Skin of body (tissue), 2 donors: ENCODE data around the gene AUH. TPM values are rescaled to one million over a fixed set of nuclear protein-coding genes. Genes with fewer than 3 reads are reported as not detected.
A peak's percentile ranks its signal among the peaks of the same experiment; 100 is the strongest.
"Not testable (repeated sequence)": the region's sequence is repeated elsewhere in the genome, so short reads cannot be mapped to it uniquely, and the experiment has no call there.

ENCODE experiments used
- DNase-seq: peaks from one replicate; lab custom pipeline; 2025; lab: John Stamatoyannopoulos, UW
- total RNA-seq: library from RNA; depleted of rRNA; stranded (reverse); fragments of >200 nt; gene quantifications from one replicate; pipeline ENCODE4 v1.2.3, GENCODE V29; 2014

Gene AUH, protein sequence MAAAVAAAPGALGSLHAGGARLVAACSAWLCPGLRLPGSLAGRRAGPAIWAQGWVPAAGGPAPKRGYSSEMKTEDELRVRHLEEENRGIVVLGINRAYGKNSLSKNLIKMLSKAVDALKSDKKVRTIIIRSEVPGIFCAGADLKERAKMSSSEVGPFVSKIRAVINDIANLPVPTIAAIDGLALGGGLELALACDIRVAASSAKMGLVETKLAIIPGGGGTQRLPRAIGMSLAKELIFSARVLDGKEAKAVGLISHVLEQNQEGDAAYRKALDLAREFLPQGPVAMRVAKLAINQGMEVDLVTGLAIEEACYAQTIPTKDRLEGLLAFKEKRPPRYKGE
- total RNA-seq, result 30.0 TPM

DNA sequence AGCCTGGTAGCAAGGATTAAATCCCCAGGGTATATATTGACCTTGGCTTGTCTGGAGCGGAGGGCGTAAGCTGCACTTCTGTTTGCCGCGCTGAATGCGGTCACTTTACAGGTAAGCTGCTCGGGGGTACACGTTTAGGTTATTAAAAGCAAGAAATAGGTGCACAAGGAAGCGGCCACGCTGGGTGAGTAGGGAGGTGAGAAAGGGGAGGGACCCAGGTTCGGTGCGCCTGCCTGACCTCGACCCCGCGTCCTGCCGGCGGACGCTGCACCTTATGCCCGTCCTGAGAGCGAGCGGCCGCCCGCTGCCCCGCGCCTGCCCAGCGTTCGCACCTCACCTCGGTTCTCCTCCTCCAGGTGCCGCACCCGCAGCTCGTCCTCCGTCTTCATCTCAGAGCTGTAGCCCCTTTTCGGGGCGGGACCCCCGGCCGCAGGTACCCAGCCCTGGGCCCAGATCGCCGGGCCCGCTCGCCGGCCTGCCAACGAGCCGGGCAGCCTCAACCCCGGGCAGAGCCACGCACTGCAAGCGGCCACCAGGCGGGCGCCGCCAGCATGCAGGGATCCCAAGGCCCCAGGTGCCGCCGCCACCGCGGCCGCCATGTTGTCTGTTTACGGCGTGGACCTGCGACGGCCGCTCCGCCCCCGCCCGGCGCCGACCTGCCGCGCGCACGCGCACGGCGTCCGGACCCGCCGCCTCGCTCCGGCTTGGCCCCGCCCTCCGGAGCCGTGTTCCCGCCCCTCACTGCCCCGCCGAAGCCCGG lies at the start of gene AUH:
TSS of gene AUH (minus strand) at position 628 of the 760 bp plus-strand sequence. CDS start at position 599, 29 bp downstream.
- DNase-seq, result peak; percentile 38

DNA sequence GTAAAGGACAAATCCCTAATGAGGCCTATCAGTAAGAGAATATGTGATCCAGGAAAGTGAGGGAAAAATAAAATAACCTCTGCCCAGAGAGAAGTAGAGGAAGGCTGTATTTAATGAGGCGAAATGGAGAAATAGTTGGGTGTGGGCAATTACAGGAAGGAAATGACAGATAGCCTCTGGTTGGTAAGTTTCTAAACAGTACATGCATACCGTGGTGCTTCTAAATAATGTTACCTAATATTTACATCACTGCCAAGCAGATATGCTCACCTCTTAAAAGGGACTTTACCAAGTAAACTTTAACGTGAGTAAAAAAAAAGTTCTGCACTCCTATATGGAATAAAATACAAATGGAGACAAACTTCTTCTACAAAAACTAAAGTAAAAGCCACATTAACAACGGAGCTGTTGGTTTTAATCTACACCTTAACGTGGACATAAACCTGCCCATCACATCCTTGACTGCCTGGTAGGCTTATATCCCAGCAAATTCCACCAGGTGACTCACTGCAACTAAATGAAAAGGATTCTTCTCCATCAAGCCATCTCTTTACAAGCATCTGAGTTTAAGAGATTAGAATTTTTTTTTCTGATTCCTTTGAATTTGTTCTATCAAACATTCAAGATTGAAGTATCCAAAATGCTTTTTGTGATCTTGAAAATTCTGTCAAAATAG lies 49.5 kb upstream of the AUH start:
- no peak for DNase-seq

DNA sequence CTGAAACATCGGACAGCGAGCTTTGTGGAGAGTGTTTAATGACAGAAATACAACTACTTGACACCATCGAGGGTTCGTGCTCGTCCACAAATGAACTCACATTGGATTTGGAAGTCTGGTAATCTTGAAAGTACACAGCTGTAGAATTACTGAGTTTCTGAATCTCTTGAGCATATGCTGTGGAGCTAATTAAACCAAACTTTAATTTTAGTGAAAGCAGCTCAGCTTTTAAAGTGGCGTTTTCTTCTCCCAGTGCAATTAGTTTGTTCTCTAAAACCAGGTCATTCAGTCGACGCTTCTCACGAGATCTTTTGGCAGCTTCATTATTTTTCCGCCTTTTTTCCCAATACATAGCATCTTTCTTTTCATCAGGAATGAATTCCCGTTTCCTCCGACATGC lies 48.4 kb upstream of the AUH start:
- DNase-seq, result no peak

DNA sequence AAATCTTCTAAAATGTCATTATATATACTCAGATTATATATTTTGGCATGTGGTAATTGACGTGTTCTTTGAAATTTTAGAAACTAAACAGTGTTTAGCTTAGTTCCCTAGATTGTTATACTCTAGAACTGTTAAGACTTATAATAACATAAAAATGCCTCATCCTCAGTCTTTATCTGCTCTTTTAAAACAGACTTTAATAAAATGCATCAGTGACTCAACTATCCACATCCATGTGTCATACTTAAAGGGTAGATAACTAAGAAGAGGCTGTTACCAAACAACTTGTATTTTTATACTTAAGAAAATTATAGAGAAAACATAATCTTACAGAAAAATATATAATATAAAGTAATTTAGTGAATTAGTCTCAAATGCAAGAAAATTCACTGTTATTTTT lies 46.8 kb upstream of the AUH start:
- no peak for DNase-seq

DNA sequence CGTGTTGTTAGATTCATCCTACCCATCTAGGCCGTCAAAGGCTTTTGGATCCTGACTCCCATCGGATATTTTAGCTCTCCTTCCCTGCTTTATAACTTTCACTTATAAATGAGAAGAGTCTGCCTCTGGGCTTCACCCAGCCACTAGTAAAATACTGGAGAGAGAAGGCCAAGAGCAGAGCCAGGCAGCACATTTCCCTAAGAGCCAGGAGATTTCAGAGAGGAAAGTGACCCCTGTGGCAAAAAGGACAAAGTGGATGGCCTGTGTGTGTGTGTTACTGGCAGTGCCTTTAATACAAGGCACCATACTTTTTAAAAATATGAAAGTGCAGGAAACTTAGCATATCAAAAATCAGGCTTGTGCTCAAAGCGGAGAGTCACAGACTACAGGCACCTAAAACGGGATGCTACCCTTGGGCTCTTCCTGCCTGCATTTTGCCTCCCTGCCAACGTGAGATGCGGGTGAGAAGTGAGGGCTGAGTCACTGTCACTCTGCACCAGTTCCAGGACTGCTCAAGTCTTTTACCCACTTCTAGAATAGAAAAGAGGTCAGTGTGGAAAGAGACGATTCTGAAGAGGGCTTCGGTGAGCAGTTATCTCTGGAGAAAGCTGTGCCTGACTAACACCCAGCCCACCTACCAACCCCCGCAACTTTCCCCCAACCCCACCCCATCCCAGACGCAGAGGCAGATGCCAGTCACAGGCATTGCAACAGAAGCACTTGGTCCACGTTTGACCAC lies 46.0 kb upstream of the AUH start:
- DNase-seq, result no peak

DNA sequence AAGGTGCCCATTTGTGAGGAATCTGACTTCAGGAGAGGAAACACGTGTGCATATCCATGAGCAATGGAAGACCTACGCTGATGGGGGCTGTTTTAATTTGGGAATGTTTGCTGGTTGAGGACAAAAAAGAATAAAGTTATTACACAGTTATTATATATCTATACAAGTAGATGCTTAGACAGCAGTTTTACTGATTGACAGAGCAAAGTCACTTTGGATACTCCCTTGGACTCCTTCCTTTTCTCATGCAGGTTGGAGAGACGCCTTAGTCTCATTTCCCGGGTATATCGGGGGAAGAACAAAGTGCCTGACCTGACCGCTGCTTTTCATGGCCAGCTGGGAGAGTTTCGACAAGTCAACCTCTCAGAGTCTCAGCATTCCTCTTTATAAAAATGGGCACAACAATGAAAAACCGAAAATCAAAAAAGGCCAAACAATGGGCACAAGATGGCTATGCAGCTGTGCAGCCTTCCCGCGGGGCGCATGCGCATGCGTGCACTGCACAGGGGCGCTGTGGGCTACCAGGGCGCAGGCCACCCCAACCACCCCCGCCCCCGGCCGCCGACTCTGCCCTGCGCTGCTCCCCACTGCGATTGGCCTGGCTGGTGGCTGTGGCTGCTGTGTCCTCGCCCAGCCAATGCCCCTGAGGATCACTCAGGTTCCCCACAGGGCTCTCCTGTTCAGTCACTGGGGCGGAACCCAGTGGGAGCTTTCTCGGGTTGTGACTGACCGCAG lies 43.8 kb upstream of the AUH start:
- no peak for DNase-seq

DNA sequence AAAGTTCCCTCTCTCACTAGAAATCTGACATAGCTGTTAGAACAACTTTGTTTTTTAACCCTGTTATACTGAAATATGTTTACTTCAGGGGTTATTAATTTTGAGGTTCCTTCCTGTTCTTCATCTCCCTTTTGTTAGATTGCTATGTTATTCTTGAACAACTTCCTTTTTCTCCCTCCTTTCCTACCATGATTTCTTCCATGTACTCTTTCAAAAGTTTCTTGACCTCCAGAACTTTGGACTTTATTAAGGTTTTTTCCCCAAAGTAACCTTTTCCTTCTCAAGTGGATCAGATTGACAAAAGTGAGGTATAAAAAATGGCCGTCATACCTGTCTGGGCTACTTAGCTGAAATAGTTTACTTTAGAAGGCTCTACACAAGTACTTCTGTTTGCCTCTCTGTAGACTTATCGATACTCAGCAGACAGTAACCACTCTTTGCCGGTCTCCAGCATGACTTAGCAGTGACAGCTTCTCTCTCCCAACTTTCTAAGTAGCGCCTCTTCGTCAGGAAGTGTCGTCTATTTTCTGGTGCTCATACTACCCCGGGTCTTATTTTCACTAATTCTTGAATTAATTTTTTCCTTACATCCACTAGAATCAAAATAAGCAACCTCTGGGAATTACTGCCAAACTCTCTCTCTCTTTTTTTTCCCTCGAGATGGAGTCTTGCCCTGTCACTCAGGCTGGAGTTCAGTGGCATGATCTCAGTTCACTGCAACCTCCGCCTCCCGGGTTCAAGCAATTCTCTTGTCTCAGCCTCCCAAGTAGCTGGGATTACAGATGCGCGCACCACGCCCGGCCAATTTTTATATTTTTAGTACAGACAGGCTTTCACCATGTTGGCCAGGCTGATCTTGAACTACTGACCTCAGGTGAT lies 42.2 kb upstream of the AUH start:
- no peak for DNase-seq

DNA sequence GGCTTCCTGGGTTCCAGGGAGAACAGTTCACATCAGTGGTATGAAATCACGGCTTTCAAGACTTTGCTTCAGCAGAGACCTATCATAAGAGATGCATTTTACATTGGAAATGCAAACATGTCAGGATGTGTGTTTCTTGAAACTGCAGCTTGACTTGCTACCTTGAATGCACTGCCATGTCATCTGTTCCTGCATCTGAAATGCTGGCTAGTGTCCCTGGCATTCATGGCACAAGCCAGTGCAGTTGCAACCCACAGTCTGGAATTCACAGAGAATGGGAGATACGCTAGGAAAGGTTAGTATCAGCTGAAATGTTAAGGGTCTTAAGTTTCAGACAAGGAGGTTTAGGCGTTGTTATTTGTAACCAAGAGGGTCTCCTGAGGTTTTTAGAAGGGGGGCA lies 37.2 kb upstream of the AUH start:
- no peak for DNase-seq

DNA sequence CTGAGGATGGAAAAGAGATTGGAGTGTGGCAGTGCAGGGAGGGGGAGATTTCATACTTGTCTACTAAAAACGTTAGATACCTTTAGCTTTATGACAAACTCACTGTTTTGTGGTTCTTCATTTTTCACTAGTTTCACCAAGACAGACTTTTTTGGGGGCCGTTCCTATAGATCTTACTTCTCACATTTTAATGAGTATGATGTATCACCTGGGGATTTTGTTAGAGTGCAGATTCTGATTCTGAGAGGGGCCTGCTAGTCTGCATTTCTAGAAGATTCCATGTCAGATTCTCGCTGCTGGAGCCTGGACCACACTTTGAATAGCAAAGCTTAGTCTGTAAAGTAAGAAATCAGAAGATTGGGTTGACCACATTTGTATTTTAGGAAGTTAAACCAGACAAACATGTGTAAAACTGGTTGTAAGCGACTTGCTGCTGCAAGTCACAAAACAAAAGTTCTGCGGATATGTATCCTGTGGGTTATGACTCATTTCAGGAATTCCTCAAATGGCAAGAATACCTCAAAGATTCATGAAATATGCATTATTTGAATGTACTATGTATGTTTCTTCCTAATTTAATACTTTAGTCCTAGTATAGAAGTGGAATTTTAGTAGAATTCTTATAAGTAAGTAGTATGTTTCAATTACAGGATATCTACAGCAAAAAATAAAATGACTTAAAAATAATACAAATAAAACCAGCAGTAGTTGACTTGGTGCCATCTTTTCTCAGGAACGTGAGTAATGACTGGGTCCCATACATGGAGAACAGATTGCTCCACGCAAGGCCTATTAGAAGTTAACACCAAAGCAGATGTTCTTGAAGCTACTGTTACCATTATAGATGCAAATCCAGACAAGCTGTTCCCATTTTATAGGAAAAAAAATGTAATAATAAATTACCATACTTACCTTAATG lies 34.1 kb upstream of the AUH start:
- DNase-seq, result no peak

DNA sequence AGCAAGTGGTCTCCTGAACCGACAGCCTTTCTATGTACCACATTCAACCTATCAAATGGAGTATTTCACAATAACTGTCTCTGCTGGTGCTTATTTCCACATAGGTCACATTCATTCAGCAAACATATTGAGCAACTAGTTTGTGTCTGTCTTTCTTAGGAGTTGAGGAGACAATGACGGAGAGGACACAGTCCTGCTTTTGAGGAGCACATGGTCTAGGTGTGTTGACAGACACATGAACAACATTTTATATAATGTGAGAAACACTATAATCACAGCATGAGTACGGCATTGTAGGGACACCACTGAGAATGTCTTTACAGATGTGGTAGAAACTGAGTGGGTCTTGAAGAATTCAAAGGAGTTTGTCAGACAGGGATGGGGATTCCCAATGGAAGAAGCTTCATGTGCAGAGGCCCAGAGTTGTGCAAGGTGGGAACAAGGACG lies 33.4 kb upstream of the AUH start:
- DNase-seq, result no peak

DNA sequence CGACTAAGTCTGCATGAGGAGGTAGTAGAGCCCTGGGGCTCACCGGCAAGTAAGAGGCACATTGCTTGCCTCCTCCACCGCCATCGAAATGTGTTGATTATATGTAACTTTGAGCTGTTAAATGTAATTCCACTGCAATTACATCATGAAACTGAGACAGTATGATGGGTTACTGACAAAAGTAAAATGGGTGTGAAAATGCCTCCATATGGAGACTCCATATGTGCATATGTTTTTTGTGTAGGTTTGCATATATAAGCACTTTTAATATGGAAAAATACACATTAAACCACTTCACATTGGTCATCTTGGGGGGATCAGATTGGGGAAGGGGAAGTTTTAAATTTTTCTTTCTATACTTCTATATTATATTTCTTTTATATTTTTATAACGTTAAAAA lies 32.1 kb upstream of the AUH start:
- DNase-seq, result no peak

DNA sequence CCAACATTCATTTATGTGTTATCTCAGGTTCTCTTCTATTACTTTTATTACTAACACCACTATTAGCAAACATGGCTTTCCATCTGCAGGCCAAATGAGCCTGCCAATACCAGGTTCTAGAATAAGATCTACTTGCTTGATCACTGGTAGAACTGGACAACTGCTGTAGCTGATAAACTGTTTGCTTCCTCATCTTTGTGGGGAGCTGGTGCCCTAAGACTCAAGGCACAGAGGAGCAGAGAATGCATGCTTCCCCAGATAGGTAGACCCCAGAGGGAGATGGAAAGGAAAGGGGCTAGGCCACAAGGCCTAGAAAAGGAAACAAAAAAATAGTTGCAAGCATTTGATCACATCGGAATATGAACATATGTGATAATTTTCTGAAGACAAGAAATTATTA lies 30.7 kb upstream of the AUH start:
- no peak for DNase-seq

DNA sequence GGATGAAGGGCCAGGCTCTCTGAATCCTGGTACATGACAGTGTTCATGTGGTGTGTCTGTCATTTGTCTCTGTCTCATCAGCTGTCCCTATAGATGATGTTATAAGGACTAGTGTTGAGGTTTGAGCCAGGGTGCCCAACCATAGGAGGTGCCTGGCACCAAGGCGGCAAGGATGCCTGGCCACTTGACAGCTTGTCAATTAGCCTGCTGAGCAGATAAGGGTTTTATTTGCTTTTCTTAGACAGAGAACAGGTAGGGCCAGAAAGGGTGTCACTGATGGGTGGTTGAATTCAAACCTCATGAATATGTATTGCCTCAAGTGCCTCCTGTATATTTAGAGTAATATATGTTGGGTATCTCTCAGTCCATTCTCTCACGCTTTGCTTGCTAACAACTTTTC lies 30.1 kb upstream of the AUH start:
- DNase-seq, result no peak

DNA sequence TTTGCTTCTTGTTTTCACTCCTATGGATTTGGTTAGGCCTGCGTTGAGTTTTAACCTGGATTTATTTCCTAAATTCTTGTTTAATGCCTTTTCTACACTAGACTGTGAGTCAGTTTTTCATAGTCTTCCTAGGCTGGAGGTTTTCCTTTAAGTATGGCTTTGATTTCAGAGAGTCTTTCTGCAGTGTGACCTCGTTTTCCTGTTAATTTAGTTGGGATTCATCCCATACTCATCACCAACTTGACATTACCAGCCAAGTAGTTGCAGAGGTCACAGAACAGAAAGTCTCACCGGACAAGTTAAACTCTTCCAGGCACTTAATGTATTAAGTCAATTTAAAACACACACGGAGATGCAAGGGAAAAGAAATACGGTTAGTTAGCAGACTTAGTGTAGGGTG lies 29.7 kb upstream of the AUH start:
- no peak for DNase-seq

DNA sequence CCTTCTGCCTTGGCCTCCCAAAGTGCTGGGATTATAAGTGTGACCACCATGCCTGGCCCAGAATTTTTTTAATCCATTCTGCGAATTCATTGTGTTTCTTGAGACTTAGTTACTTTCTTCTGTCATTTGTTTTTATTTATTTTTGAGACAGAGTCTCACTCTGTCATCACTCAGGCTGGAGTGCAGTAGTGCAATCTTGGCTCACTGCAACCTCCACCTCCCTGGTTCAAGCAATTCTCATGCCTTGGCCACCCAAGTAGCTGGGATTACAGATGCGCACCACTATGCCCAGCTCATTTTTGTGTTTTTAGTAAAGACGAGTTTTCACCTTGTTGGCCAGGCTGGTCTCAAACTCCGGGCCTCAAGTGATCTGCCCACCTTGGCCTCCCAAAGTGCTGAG lies 28.0 kb upstream of the AUH start:
- DNase-seq, result not testable (repeated sequence)

DNA sequence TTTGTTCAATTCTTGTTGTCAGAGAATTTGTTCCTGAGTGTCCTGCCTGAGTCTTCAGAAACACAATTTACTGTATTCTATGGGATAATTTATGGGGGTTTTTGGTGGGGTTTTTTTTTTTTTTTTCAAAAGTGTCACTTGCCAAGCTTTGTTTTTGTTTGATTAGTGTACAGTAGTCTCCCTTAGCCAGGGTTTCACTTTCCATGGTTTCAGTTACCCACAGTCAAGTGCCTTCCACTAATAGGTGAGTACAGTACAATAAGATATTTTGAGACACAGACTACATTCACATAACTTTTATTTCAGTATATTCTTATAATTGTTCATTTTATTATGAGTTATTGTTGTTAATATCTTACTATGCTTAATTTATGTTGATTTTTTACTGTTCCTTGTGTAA lies 25.0 kb upstream of the AUH start:
- no peak for DNase-seq

DNA sequence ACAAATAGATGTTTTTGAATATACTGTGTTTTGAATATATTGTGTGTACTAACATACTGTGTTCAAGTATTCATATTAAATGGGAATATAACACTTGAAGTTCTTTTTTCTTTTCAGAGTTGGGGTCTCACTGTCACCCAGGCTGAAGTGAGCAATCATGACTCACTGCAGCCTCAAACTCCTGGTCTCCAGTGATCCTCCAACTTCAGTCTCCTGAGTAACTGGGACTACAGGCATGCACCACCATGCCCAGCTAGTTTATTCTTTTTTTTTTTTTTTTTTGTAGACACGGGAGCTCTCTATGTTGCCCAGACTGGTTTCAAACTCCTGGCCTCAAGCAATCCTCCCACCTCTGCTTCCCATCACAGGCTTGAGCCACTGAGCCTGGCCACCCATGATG lies 23.2 kb upstream of the AUH start:
- no peak for DNase-seq

DNA sequence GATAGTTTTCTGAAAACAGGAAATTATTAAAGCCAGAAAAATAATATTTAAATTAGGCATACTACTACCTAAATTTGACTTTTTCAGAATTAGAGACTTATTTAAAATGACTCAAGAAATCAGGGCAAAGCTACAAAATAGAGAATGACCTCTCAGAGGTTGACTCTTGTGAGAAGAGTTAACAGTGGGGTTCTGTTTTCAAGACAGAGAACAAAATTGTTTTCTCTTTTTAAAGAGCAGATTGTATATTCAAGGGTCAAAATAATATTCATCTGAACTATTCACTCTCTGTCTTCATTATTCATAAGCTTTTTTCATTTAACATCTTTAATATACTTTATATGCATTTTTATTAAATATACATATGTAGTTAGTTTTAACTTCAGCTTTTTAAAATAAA lies 21.9 kb upstream of the AUH start:
- no peak for DNase-seq

DNA sequence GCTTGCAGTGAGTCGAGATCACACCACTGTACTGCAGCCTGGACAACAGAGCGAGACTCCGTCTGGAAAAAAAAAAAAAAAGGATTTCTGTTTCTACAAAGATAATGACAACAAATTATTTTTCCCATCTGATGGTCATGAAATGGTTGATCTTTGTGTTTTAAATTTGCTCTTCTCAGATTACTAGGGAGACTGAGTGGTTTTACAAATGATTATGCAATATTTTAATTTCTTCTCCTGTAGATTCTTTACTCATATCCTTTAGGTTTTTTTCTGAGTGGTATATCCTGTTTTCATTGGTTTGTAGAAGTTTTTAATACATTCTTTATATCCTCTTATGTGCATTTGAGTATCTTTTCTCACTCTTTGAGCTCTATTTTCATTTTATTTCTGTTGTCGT lies 20.6 kb upstream of the AUH start:
- DNase-seq, result no peak
